ENCODE measurements around the gene RHOU. TPM values are rescaled to one million over a fixed set of nuclear protein-coding genes. Genes with fewer than 3 reads are reported as not detected.

Gene RHOU
- total RNA-seq, 2 experiments from 2014 or later, result 1.2 TPM

DNA sequence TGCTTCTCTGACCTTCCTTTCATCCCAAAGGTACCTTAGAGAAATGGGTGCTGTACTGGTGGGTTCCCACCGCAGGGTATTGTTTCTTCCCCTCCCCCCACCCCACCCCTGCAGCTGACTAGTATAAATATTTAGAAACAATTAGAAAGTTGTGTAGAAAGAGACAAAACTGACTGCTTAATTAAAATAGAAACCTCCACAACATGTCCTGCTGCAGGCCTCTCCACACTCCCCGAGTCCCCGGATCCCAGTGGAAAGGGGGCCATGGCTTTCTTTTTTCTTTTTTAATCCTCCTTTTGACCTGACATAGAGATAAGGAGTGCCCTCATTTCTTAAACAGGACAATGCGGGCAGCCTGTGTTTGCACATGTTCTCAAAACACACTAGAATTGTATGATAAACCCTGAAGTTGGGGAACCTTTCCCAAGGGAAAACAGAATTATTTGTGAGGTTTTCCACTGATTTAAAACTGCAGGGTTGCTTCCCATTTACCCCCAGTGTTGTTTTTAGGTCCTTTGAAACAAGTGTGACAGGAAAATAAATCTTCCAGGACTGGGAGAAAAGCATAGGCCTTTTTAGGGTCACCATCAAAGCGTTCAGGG lies 1.7 kb downstream of the RHOU start:
- TF ChIP-seq, protein P1, sequence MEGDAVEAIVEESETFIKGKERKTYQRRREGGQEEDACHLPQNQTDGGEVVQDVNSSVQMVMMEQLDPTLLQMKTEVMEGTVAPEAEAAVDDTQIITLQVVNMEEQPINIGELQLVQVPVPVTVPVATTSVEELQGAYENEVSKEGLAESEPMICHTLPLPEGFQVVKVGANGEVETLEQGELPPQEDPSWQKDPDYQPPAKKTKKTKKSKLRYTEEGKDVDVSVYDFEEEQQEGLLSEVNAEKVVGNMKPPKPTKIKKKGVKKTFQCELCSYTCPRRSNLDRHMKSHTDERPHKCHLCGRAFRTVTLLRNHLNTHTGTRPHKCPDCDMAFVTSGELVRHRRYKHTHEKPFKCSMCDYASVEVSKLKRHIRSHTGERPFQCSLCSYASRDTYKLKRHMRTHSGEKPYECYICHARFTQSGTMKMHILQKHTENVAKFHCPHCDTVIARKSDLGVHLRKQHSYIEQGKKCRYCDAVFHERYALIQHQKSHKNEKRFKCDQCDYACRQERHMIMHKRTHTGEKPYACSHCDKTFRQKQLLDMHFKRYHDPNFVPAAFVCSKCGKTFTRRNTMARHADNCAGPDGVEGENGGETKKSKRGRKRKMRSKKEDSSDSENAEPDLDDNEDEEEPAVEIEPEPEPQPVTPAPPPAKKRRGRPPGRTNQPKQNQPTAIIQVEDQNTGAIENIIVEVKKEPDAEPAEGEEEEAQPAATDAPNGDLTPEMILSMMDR (IDR thresholded peaks at IDR 0.05), result no peak
- Mint-ChIP-seq H3K27me3 (peaks cover 9% of the 10 kb centered on the region), H3K27ac (no peak overlapping the region), H3K4me1 (ENCODE audit: low read depth) (peaks cover 5% of the 10 kb centered on the region), H3K9me3 (no peaks in the 10 kb centered on the region), H3K36me3 (ENCODE audit: low read depth) (no peaks in the 10 kb centered on the region), H3K4me3 (peak overlapping the region; percentile 68)
- DNase-seq (no peak), ATAC-seq (no peak)
- ChIA-PET CTCF (interaction anchor here (0.7 to 3.4 kb wide), 7 partner anchors 15 to 518 kb away, joined by 3 to 49 read pairs (median 4); no protein-coding TSS in a partner anchor), POLR2A (no interaction called here)
- intact Hi-C loops (cut with micrococcal nuclease), result no loop called here

DNA sequence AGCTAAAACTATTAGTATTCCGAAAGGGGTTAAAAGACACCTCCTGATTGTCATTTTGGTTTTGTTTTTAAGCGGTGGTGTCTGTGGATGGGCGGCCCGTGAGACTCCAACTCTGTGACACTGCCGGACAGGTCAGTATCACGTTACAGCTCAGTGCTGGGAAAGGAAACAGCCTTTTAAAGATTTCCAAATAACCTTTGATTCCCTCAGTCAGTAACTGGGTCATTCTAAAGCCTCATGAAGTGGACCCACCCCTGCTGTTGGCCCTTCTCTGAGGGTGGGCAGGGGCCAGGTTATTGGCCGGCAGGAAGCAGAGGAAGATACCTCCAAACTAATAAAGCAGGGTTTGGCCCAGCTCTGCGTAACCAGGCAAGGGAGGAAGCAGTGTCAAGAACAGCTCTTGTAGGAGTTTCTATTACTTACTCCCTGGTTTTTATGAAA lies 2.3 kb downstream of the RHOU start:
- DNase-seq, result no peak
- POLR2A ChIA-PET, result interaction anchor here (0.7 kb wide), 1 partner anchor 221 kb away, joined by 3 read pairs; no protein-coding TSS in a partner anchor
- intact Hi-C loops (cut with micrococcal nuclease), result no loop called here
- TF ChIP-seq, protein P1 (IDR thresholded peaks at IDR 0.05), result no peak
- peaks cover 5% of the 10 kb centered on the region for H3K4me1 Mint-ChIP-seq (ENCODE audit: low read depth)
- no peak overlapping the region for H3K4me3 Mint-ChIP-seq
- no peaks in the 10 kb centered on the region for H3K36me3 Mint-ChIP-seq (ENCODE audit: low read depth)
- H3K27ac Mint-ChIP-seq, result no peak overlapping the region
- peaks cover 4% of the 10 kb centered on the region for H3K27me3 Mint-ChIP-seq
- ATAC-seq, result no peak
- H3K9me3 Mint-ChIP-seq, result no peaks in the 10 kb centered on the region
- CTCF ChIA-PET, result interaction anchor here (0.8 kb wide), 1 partner anchor 489 kb away, joined by 4 read pairs; no protein-coding TSS in a partner anchor

DNA sequence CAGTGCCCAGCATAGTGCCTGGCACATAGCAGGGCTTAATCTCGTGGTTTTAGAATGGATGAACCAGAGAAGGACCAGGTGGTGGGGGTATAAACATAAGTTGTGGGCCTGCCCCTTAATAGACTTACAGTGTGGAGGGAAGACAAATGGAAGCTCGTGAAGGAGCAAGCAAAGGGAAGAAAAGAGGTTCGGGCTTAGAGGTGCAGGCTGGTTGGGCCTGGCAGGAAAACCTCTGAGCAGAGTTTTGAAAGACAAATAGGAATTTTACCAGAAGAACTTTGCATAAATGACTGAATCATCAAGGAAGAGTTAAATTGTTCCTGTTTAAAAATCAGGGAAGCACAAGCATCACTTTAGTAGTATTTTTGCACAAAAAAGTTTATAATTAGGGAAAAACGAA lies 4.5 kb downstream of the RHOU start:
- Mint-ChIP-seq H3K4me3 (no peak overlapping the region), H3K9me3 (no peaks in the 10 kb centered on the region), H3K27me3 (no peaks in the 10 kb centered on the region), H3K36me3 (ENCODE audit: low read depth) (no peaks in the 10 kb centered on the region), H3K27ac (no peak overlapping the region), H3K4me1 (ENCODE audit: low read depth) (peaks cover 5% of the 10 kb centered on the region)
- intact Hi-C loops (cut with micrococcal nuclease), result no loop called here
- DNase-seq (no peak), ATAC-seq (no peak)
- TF ChIP-seq, protein P1 (IDR thresholded peaks at IDR 0.05), result no peak
- POLR2A ChIA-PET, result no interaction called here
- CTCF ChIA-PET, result no interaction called here

DNA sequence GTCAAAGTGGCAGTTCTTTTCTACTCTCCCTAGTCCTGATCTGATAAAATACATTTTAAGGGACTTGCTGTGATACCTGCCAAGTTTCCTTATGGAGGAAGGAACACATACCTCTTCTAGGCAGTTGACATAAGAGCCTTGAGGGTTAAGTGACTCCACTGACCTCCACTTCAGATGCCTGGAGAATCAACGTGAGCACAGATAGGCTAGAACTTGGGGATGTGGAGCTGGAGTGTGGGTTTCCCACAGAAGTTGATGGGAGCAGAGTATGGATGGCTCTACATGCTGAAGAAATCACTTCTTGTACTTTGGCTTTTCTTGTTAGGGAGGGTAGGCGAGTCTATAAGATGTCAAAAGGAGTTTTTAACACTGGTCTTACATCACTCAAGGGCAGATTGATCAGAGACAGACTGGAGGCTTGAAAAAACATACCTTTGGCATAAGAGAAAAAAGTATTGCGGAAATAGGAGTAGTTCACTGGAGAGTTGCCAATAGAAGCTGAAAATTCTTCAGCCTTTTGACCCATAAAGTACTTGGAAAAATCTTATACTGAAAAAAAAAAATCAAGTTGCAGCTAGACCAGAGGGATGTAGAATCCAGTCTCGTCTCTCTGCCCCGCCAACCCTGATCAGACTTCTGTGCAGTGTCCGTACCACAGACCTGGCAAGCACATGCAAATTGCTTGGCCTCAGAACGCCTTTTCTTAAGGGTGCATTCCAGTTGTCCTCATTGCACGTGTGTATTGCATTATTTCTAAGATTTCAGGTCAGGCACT lies 5.5 kb downstream of the RHOU start:
- Mint-ChIP-seq H3K27me3 (no peaks in the 10 kb centered on the region), H3K9me3 (no peaks in the 10 kb centered on the region), H3K4me3 (no peak overlapping the region), H3K27ac (no peak overlapping the region), H3K36me3 (ENCODE audit: low read depth) (no peaks in the 10 kb centered on the region), H3K4me1 (ENCODE audit: low read depth) (peaks cover 5% of the 10 kb centered on the region)
- ATAC-seq (no peak), DNase-seq (no peak)
- TF ChIP-seq, protein P1 (IDR thresholded peaks at IDR 0.05), result no peak
- ChIA-PET POLR2A (no interaction called here), CTCF (interaction anchor here (1.0 kb wide), 1 partner anchor 486 kb away, joined by 3 read pairs; no protein-coding TSS in a partner anchor)
- intact Hi-C loops (cut with micrococcal nuclease), result no loop called here

Data from activated CD8-positive, alpha-beta T cell treated with anti-CD3 and anti-CD28 coated beads for 36 hours (primary cell).